Kidney (tissue), 14 donors: ENCODE measurements around the gene ST3GAL5. TPM values are rescaled to one million over a fixed set of nuclear protein-coding genes. Genes with fewer than 3 reads are reported as not detected.

Source experiments
- DNase-seq, 5 donors: peaks; one replicate each; pipeline ENCODE4 v3.0.0-alpha.2; 2013 to 2020
- FAIRE-seq: peaks from 2 replicates; lab custom pipeline; 2012; peaks lifted over from hg19 to GRCh38; lab: Jason Lieb, UNC
- H3K27ac ChIP-seq, 2 donors: one replicate each; pipeline ENCODE4 v1.7.0; 2013; ENCODE audit warnings: low read depth in 2 of 2, low read length in 2 of 2, inconsistent platforms in 1 of 2
- H3K27me3 ChIP-seq: one replicate; pipeline ENCODE4 v1.7.1; 2013; ENCODE audit warnings: low read length, inconsistent platforms; ENCODE audit not compliant: control insufficient read depth, insufficient read depth
- H3K36me3 ChIP-seq, 3 donors: one replicate each; pipeline versions ENCODE4 v1.7.0 to v1.7.1; 2013; ENCODE audit warnings: low read length in 3 of 3, control low read depth in 1 of 3, inconsistent platforms in 1 of 3; ENCODE audit not compliant: insufficient read depth in 3 of 3, control insufficient read depth in 2 of 3
- H3K4me1 ChIP-seq, 3 donors: one replicate each; pipeline versions ENCODE4 v1.7.0 to v1.7.1; 2013; ENCODE audit warnings: low read length in 3 of 3, inconsistent platforms in 1 of 3, low read depth in 1 of 3; ENCODE audit not compliant: control insufficient read depth in 2 of 3, insufficient read depth in 2 of 3
- H3K4me3 ChIP-seq, 3 donors: one replicate each; pipeline versions ENCODE4 v1.7.0 to v1.8.1; 2013; ENCODE audit warnings: low read length in 3 of 3, control low read depth in 1 of 3, inconsistent platforms in 1 of 3
- H3K9ac ChIP-seq, 3 donors: one replicate each; pipeline versions ENCODE4 v1.7.0 to v1.7.1; 2013; ENCODE audit warnings: low read length in 3 of 3, control low read depth in 1 of 3, inconsistent platforms in 1 of 3
- H3K9me3 ChIP-seq, 3 donors: one replicate each; pipeline versions ENCODE4 v1.7.0 to v1.7.1; 2013; ENCODE audit warnings: low read length in 3 of 3, control low read depth in 1 of 3, inconsistent platforms in 1 of 3; ENCODE audit not compliant: control insufficient read depth in 2 of 3, insufficient read depth in 1 of 3
- CTCF ChIP-seq: IDR thresholded peaks from 3 replicates; pipeline ENCODE4 v1.5.1; 2012; ENCODE audit warnings: mild to moderate bottlenecking, moderate library complexity, borderline replicate concordance; ENCODE audit not compliant: insufficient read depth; ENCODE audit errors: extremely low read depth
- intact Hi-C: fragments of 100-400 bp; cut with DNase I; formaldehyde crosslinking; loops from one replicate; pipeline ENCODE4 v1.11.1; 2022
- polyA plus RNA-seq: library from polyadenylated mRNA; stranded (reverse); fragments of 350-450 nt; fragmentation: Illumina TruSeq; extraction: RNeasy Lipid Tissue Mini Kit (QIAGEN cat#74804); gene quantifications from one replicate; pipeline ENCODE4 v1.2.3, GENCODE V29; 2014; ENCODE audit warnings: low read depth, low replicate concordance; ENCODE audit not compliant: insufficient read depth
- total RNA-seq: library from RNA; stranded (reverse); fragmentation: NEBNext Ultra II Directional; extraction: Animal tissue kit (Norgen Biotek cat#: 25700); gene quantifications from one replicate; pipeline ENCODE4 v1.2.1, GENCODE V29; 2021
- donor health status: control.
- donor health status: control.
- donor health status: control.
- donor health status: control.
- donor health status: control.
- donor health status: DM: yes; HTN: yes; CAD: no.
- donor health status: Normal renal cell carcinoma (clear cell type).

The ST3GAL5 gene
- total and polyA plus RNA-seq, 2 donors from 2014 or later: 7.0 to 14.6 TPM

- no peak for TF ChIP-seq CTCF
- no peaks in the 10 kb centered on the region for H3K36me3 ChIP-seq
- no peak overlapping the region for H3K4me3 ChIP-seq
- no peaks in the 10 kb centered on the region for H3K27me3 ChIP-seq
- H3K9me3 ChIP-seq: no peaks in the 10 kb centered on the region
- no peak overlapping the region for H3K27ac ChIP-seq
- H3K9ac ChIP-seq: no peak overlapping the region
- DNase-seq (peak in 4 of 5 donors; percentile 41 to 78 (median 64)), FAIRE-seq (no peak)
- intact Hi-C loops: no loop called here
- H3K4me1 ChIP-seq: no peaks in the 10 kb centered on the region
Observed at GRCh38 chr2:85914922-85915321, 26.1 kb upstream of the ST3GAL5 start.

GRCh38 chr2:85913884-85914881 is 25.4 kb upstream of the ST3GAL5 start:
- Histone ChIP-seq H3K9me3 (no peaks in the 10 kb centered on the region), H3K27ac (no peak overlapping the region), H3K9ac (no peak overlapping the region), H3K27me3 (no peaks in the 10 kb centered on the region), H3K4me3 (no peak overlapping the region), H3K36me3 (no peaks in the 10 kb centered on the region), H3K4me1 (no peaks in the 10 kb centered on the region)
- no peak for TF ChIP-seq CTCF
- intact Hi-C loops: no loop called here
- no peak for DNase-seq
- FAIRE-seq: no peak

GRCh38 chr2:85911814-85912692 is 23.3 kb upstream of the ST3GAL5 start:
- no peak overlapping the region for H3K27ac ChIP-seq
- no peak overlapping the region for H3K4me3 ChIP-seq
- H3K4me1 ChIP-seq: peaks cover 0 to 2% (median 0%) of the 10 kb centered on the region in 3 donors
- no peaks in the 10 kb centered on the region for H3K36me3 ChIP-seq
- DNase-seq: no peak
- no peak for TF ChIP-seq CTCF
- no peaks in the 10 kb centered on the region for H3K9me3 ChIP-seq
- H3K9ac ChIP-seq: no peak overlapping the region
- FAIRE-seq: no peak
- intact Hi-C loops: no loop called here
- H3K27me3 ChIP-seq: no peaks in the 10 kb centered on the region
